HG02798 (cell line): ENCODE results near the gene CD33.
"Not testable (repeated sequence)": the region's sequence is repeated elsewhere in the genome, so short reads cannot be mapped to it uniquely, and the experiment has no call there.

Source experiments
- ATAC-seq: cut with Tn5 transposase; IDR thresholded peaks from one replicate; pipeline ENCODE4 v1.9.1; 2021; ENCODE audit warnings: mild to moderate bottlenecking; ENCODE audit not compliant: unreplicated experiment, poor library complexity

Gene CD33

DNA sequence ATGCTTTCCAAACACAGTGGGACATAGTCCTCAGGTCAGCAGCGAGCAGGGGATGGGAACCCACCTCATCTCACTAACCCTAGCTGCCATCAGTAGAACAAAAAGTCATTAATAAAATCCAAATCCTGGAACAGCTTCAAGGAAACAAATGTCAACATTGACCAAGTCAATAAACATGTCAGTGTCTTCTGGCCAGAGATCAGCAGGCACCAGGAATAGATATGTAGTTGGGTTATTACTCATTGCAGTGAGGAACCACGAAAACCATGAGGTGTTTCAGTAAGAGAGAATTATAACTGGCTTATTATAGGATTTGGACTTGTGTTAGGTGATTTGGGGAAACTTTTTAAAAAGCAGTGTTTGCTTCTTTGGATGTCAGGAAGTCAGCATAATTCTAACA is 17.1 kb upstream of the CD33 start:
- ATAC-seq, result no peak

DNA sequence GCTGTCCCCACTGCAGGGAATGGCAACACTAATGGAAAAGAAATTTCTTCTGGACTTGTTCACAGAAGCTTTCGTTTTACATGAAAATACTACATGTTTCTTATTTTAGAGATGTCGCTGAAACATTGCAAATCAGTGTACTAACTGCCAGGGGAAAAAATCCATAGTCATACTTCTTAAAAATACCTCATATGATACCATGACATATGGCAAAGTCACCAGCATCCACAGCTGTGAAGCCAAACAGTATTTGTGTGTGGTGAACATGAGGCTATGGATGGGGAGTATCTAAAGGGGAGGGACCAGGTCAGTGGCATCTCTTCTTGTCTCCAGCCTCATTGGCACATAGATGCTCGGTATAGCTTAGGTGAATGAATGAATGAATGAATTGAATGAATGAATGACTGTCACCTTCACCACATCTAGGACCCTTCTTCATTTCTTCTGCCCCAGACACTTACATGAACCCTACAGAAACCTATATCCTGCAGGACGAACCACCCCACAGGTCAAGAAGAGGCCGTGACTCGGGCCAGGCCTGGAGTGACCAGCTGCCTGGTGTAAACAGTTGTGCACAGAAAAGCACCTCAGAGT is 14.6 kb upstream of the CD33 start:
- ATAC-seq, result no peak

DNA sequence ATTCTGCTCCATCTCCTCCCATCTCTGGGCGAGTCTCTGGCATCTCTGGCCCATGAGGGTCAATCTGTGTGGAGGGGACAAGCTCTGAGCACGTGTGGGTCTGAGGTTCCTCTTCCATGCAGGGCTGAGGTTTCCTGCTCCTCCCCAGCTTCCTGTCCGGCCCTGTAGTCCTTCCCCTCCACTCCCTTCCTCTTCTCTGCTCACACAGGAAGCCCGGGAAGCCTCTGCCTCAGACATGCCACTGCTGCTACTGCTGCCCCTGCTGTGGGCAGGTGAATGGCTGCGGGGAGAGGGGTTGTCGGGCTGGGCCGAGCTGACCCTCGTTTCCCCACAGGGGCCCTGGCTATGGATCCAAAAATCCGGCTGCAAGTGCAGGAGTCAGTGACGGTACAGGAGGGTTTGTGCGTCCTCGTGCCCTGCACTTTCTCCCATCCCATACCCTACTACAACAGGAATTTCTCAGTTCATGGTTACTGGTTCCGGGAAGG is 14.0 kb upstream of the CD33 start:
- ATAC-seq, result not testable (repeated sequence)

DNA sequence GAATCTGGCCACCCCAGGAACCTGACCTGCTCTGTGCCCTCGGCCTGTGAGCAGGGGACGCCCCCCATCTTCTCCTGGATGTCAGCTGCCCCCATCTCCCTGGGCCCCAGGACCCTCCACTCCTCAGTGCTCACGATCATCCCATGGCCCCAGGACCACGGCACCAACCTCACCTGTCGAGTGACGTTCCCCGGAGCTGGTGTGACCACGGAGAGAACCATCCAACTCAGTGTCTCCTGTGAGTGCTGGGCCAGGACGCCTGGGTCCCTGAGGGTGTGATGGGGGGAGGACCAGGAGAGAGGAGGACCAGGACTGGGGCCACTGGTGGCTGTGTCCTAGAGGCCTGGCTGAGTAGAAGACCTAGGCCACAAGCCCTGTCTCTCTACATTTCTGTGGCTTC is 13.0 kb upstream of the CD33 start:
- ATAC-seq, result no peak

DNA sequence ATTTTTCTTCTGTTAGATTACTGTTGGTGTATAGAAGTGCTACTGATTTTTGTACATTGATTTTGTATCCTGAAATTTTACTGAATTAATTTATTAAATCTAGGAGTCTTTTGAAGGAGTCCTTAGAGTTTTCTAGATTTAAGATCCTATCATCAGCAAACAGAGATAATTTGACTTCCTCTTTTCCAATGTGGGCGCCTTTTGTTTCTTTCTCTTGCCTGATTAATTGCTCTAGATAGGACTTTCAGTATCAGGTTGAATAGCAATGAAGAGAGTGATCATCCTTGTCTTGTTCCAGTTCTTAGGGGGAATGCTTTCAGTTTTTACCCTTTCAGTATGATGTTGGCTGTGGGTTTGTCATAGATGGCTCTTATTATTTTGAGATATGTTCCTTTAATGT is 5.6 kb upstream of the CD33 start:
- ATAC-seq, result no peak

DNA sequence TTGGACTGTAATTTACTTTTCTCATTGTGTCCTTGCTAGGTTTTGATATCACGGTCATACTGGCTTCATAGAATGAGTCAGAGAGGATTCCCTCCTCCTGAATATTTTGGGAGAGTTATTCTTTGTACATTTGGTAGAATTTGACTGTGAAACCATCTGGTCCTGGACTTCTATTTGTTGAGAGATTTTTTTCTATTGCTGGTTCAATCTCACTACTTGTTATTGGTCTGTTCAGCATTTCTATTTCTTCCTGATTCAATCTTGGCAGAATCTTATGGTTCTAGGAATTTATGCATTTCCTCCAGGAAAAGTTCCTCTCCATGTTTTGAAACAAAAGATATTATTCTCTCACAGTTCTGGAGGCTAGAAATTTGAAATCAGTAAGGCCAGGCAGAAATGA is 4.9 kb upstream of the CD33 start:
- no peak for ATAC-seq

DNA sequence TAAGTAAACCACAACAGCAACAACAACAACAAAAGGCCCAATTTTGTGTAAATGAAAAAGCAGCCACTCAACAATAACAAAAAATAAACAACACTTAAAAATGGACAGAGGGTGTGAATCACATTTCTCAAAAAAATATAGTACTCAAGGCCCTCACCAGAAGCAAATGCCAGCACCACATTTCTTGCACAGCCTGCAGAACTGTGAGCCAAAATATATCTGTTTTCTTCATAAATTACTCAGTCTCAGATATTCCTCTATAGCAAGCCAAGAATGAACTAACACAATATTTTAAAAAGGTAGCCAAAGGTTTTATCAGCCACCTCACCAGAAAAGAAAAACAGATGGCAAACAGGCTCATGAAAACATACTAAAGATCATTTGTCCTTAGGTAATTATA is 3.9 kb upstream of the CD33 start:
- no peak for ATAC-seq

DNA sequence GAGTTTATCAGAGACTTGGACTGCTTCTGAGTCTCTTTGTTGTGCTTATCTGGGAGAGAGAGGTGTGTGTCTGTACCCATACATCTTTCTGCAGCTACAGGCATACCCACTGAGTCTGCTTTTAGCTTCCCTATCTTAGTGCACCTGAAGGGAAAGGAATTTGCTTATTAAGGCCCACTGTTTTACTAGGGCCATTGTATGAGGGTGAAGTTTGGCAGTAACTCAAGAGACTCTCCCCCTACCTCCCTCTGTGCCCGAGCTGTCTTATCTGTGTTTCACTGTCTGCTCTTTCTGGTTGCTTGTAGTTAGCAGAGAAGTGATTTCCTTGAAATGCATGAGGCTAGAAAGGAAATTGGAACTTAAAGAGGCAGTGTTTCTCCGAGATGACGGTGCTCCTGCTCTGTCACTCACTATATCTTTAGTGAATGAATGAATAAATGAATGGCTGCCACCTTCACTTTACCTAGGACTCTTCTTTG is 678 bp upstream of the CD33 start:
- ATAC-seq, result no peak

DNA sequence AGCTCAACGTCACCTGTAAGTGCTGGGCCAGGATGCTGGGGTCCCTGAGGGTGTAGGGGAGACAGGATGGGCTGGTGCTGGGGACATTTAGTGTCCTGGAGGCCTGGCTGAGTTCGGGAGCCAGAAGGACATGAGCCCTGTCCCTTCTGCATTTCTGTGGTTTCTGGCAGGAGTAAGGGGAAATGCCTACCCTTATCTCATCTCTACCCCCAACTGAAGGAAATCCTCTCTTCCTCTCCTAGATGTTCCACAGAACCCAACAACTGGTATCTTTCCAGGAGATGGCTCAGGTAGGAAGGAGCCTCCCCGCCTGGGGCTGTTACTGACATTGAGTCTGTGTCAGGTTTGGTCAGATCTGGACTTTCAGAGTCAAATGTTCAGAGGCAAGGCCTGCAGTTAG is 1.2 kb downstream of the CD33 start:
- ATAC-seq, result no peak

DNA sequence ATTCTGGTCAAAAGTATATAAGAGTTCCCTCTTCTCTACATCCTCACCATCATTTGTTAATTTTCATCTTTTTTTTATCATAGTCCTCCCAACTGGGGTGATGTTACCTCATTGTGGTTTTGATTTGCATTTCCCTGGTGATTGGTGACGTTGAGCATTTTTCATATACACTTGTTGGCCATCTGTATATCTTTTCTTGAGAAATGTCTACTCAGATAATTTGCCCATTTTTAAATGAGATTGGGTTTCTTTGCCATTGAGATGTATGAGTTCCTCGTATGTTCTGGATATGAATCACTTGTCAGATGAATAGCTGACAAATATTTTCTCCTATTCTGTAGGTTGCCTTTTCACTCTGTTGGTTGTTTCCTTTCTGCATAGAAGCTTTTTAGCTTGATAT is 2.4 kb downstream of the CD33 start:
- ATAC-seq, result no peak

DNA sequence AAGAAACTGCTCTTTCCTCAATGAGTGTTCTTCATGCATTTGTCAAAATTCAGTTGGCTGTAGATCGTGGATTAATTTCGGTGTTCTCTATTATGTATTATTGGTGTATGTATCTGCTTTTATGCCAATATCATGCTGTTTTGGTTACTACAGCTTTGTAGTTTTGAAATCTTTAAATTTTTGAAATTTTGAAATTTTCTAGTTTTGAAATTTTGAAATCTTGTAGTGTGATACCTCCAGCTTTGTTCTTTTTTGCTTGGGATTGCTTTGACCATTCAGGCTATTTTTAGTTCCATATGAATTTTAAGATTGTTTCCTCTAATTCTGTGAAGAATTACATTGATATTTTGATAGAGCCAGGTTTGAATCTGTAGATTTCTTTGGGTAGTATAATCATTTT is 3.1 kb downstream of the CD33 start:
- ATAC-seq, result no peak

DNA sequence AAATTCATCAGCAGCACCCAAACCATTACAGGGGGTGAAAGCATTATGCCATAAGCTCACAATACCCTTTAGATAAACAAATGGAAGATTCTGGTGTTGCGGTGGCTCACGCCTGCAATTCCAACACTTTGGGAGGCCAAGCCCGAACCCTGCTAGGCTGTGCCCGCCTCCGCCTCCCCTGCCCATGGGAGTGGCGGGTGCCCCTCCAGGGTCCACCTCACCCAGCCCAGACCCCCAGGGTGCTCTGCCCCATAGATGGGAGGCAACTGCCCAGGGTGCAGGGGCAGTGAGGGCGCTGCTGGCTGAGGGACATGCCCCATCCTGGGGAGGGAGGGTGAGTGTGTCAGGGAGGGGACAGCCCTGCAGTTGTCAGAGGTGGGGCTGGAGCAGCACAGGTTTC is 16.0 kb downstream of the CD33 start:
- ATAC-seq, result no peak

DNA sequence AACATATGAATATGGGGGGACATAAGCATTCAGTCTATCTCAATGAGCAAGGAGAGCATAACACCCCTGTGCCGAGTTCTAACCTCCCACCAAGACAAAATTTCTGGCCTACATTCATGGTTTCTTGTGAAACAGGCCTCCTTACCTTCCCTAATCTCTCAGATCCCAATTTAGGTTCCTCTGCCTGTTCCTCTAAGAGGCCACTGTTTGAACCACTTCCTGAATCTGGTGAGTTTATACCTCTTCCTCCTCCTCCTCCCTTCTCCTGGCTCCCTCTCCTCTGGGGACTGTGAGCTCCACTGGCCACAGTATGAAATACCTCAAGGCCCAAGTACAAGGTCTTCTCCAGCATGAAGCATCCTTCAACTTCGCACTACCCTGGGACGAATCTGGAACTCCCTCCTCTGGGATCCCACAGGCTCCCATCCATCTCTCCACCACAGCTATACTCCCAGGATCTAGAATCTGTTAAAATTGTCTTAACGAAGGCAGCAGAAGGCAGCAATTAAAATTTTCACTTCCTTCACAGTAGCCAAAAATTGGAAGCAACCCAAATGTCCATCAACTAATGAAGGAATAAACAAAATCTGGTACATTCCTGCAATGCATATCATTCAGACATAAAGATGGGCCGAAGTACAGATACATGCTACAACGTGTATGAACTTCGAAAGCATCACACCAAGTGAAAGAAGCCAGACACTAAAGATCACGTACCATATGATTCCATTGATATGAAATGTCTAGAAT is 18.2 kb downstream of the CD33 start:
- no peak for ATAC-seq

DNA sequence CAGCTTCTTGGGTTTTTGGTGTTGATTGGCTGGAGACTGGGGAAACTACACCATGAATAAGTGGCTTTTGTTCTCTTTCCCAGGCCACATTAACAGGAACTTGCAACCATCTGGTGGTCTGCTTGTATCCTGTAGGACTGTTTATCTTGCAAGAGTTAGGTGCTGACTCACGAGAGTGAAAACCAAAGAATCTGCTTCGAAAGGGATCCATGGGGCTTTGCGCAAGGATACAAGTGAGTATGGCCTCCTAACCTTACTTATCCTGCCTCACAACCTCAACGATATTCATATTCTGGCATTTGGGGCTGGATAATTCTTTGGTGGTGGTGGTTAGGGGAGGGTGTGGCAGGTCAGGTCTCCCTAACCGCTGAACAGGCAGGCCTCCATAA is 21.3 kb downstream of the CD33 start:
- ATAC-seq, result no peak

DNA sequence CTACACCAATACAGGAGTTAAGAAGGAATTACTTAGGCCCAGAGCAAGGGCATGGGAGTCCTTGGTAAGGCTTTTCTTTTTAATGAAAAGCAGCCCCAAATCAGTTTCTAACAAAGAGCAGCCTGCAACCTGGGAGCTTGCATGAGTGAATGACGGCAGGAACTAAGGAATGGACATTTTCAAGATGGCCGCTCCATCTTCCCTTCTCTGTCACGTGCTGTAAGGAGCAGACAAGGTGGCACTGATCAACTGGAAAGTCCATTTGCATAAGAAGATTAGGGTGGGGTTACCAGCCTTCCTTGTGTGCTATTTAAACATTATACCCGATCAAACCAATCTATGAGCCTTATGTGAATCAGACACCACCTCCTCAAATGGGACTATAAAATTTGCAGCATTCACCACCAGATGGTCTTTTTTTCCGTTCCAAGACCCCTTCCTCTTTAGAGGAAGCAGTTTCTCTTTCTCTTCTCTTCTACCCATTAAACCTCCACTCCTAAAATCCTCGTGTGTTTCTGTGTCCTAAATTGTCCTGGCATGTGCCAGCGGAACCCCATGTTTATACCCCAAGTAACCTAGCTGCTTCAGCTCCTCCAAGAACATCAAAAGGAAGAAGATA is 23.2 kb downstream of the CD33 start:
- no peak for ATAC-seq

DNA sequence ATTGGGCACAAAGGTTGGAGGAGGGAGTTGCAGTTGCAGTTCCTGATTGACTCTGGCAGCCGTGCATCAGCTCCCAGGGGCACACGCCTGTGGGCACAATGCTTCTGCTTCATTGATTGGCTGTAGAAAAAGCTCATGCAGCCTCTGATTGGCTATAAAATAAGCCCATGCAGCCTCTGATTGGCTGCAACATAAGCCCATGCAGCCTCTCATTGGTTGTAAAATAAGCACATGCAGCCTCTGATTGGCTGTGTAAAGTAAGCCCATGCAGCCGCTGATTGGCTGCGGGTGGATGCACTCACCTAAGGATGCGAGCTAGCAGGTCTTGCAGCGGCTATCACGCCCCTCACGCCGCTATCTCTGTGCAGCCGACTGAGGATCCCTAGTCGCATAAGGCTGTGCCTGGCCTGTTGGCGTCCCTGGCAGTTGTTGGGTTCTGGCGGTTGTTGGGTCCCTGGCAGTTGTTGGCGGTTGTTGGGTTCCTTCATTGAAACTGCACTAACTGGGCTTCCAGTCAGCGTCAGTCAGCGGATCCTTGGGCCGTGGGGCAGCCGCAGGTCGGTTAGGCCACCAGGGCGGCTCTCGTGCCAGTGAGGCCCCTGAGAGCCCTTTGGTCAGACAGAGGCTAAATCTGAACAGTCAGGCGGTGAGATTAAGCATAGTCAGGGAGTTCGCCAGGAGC is 26.0 kb downstream of the CD33 start, which contains the start of gene SIGLECL1:
TSS of gene SIGLECL1 (plus strand) at position 295 of the 682 bp plus-strand sequence. CDS start 12,993 bp downstream, outside the sequence.
- no peak for ATAC-seq

DNA sequence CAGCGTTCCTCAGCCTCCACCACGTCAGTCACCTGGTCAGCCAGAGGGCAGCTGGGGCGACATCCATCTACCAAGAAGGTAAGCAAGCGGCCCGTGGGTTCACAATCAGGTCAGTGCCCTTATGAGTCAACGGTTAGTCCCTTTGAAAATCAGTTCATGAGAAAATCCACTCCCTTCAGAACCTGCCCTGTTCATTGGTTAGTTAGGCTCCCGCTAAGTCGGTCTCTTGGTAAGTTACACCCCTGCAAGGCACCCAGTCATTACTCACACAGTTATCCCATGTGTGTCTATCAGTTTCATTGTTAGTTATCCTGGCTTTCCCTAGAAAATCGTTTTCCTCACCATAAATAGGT is 26.6 kb downstream of the CD33 start:
- no peak for ATAC-seq

DNA sequence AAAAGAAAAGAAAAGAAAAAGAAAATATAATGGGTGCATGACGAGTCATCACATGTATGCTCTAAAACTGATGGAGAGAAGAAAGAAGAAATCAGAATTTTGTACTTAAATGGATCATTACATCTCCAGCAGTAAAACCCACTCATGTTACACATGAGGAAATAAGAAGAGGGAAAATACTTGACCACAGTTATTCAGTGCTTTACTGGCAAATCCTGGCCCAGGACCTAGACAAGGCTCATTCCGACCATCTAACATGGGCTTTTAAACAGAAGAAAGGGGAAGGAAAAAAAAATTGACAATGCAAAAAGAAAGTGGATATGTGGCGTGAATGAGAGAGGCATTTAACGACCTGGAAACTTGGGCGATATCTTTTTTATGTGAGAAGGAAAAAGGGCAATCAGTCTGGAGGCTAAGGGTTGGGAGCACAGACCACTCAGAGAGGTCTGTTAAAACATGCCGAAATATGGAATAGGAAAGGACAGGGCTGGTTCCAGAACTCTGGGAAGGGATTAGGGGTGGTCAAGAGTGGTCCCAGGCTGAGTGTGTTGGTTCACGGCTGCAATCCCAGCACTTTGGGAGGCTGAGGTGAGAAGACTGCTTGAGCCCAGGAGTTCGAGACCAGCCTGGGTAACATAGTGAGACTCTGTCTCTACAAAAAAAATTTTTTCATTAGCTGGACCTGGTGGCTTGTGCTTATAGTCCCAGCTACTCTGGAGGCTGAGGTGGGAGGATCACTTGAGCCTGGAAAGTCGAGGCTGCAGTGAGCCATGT is 27.6 kb downstream of the CD33 start:
- no peak for ATAC-seq

DNA sequence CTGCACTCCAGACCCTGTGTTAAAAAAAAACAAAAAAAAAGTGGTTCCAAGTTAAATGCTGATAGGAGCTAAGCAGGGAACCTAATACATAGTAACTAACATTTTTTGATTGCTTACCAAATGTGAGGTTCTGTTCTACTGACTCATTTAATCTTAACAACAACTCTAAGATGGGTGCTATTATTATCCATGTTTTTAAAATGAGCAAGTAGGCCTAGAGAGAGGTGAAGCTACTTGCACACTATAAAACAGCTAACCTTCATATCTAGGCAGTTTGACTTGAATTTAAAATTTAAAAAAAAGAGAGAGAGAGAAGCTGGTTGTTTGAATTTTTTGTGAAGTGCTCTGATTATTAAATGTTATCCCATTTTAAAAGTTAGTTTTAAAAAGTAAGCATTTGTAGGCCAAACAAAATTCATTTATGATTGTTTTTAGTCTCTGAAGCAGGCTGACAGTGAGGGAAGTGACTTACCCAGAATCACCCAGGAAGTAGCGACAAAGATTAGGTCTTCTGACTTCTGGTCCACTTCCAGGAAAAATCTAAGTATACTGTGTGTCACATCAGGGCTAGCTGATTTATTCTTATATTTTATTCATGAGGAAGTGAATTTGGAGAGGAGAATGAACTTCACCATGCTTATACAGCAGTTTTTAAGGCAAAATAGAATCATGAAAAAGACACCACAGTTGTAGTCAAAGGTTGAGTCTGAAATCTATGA is 28.4 kb downstream of the CD33 start:
- no peak for ATAC-seq

DNA sequence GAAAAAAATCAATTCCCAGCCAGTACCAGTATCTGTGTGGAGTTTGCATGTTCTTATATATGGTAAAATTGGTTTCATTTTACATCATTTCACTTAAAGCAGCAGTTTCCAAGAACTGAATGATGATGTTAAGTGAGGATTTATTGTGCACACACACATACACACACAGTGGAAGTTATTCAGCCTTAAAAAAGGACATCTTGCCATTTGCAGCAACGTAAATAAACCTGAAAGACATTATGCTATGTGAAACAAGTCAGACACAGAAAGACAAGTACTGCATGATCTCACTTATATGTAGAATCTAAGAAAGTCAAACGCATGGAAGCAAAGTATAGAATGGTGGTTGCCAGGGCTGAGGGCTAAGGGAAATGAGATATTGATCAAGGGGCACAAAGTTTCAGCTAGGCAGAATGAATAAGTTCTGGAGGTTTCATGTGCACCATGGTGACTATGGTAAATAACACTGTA is 31.3 kb downstream of the CD33 start:
- ATAC-seq, result no peak
